Natural killer cell (primary cell): Measurements from ENCODE around the gene ZCCHC17. TPM values are rescaled to one million over a fixed set of nuclear protein-coding genes. Genes with fewer than 3 reads are reported as not detected.

ENCODE experiments used
- ATAC-seq, 3 donors: fragments of 150-1000 bp in 2 of 3; fragments of 200-7000 bp in 1 of 3; cut with Tn5 transposase; 1 replicate in 1 of 3; 2 replicates in 2 of 3; pipeline ENCODE4 v1.10.0; 2021; ENCODE audit warnings: mild to moderate bottlenecking in 2 of 3, moderate library complexity in 2 of 3
- DNase-seq, 2 donors: peaks; one replicate each; pipeline versions ENCODE4 v3.0.0 to v3.0.0-alpha.2; 2013 to 2021; ENCODE audit warnings: mixed read lengths in 1 of 2
- H3K27ac ChIP-seq: one replicate; pipeline ENCODE4 v1.5.1; 2013; ENCODE audit warnings: mild to moderate bottlenecking, low read length
- H3K27me3 ChIP-seq: one replicate; pipeline ENCODE4 v1.6.1; 2013; ENCODE audit warnings: low read length; ENCODE audit not compliant: control insufficient read depth, insufficient read depth
- H3K36me3 ChIP-seq: one replicate; pipeline ENCODE4 v1.6.1; 2013; ENCODE audit warnings: low read length; ENCODE audit not compliant: control insufficient read depth, insufficient read depth
- H3K4me1 ChIP-seq: one replicate; pipeline ENCODE4 v1.6.1; 2013; ENCODE audit warnings: low read length; ENCODE audit not compliant: control insufficient read depth, insufficient read depth
- H3K4me3 ChIP-seq: one replicate; pipeline ENCODE4 v1.5.1; 2013; ENCODE audit warnings: low read length
- H3K9me3 ChIP-seq: one replicate; pipeline ENCODE4 v1.6.1; 2013; ENCODE audit warnings: low read length; ENCODE audit not compliant: control insufficient read depth, insufficient read depth
- H3K27ac Mint-ChIP-seq, 2 donors: one replicate each; pipeline ENCODE4 v1.8.0; 2022; ENCODE audit warnings: mild to moderate bottlenecking in 2 of 2, mixed read lengths in 2 of 2, moderate library complexity in 1 of 2
- H3K27me3 Mint-ChIP-seq, 2 donors: one replicate each; pipeline ENCODE4 v1.8.0; 2022; ENCODE audit warnings: low read depth in 2 of 2, mixed read lengths in 2 of 2
- H3K36me3 Mint-ChIP-seq: one replicate; pipeline ENCODE4 v1.8.0; 2022; ENCODE audit warnings: mixed read lengths
- H3K4me1 Mint-ChIP-seq, 2 donors: one replicate each; pipeline ENCODE4 v1.8.0; 2022; ENCODE audit warnings: mixed read lengths in 2 of 2
- H3K4me3 Mint-ChIP-seq: one replicate; pipeline ENCODE4 v1.8.0; 2022; ENCODE audit warnings: mild to moderate bottlenecking, moderate library complexity, mixed read lengths
- H3K9me3 Mint-ChIP-seq, 2 donors: one replicate each; pipeline ENCODE4 v1.8.0; 2022; ENCODE audit warnings: mixed read lengths in 2 of 2
- WGBS: methylation state at CpG from one replicate; pipeline ENCODE4 v1.1.7; 2013; ENCODE audit warnings: missing lambda C conversion rate; ENCODE audit not compliant: insufficient coverage; 5-methylcytosine and 5-hydroxymethylcytosine counted together
- intact Hi-C: fragments of 100-400 bp; cut with micrococcal nuclease; formaldehyde crosslinking; loops from one replicate; pipeline ENCODE4 v1.14.2; 2022
- total RNA-seq, 4 donors: library from RNA; stranded (reverse); fragments of 120-200 nt in 1 of 4; gene quantifications; one replicate each; pipeline versions ENCODE4 v1.2.3 to v1.2.4, GENCODE V29; 2013 to 2022
- TF ChIP-seq, protein P1 (sequence below): fragments of 200-600 bp; IDR thresholded peaks from one replicate; pipeline ENCODE4 v1.8.0; 2022; ENCODE audit warnings: antibody characterized with exemption

Gene ZCCHC17
- total RNA-seq, 3 donors from 2014 or later (not counting 1 experiment from before 2014, with no cell fraction given) = 24.1 to 31.1 (median 27.8) TPM

DNA sequence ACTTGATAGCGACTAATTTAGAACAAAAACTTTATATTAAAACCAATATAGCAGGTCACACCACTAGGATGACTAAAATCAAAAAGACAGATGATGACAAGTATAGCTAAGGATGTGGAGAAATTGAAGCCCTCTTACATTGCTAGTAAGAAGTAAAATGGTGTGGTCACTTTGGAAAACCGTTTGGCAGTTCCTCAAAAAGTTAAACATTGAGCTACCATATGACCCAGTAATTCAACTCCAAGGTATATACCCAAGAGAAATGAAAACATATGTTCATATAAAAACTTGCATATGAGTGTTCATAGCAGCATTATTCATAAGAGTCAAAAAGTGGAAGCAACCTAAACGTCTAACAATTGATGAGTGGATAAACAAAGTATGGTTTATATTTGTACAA, 103.1 kb downstream of the ZCCHC17 start:
- H3K9me3 Mint-ChIP-seq = no peaks in the 10 kb centered on the region
- intact Hi-C loops = no loop called here
- Histone ChIP-seq H3K27me3 (no peaks in the 10 kb centered on the region), H3K36me3 (no peaks in the 10 kb centered on the region), H3K4me3 (no peak overlapping the region), H3K4me1 (peaks cover 1% of the 10 kb centered on the region), H3K9me3 (no peaks in the 10 kb centered on the region), H3K27ac (no peak overlapping the region)
- H3K27me3 Mint-ChIP-seq = peaks cover 0 to 10% of the 10 kb centered on the region in 2 donors
- ATAC-seq (no peak), DNase-seq (no peak)
- no peaks in the 10 kb centered on the region for H3K36me3 Mint-ChIP-seq
- no peak overlapping the region for H3K27ac Mint-ChIP-seq
- TF ChIP-seq, protein P1, sequence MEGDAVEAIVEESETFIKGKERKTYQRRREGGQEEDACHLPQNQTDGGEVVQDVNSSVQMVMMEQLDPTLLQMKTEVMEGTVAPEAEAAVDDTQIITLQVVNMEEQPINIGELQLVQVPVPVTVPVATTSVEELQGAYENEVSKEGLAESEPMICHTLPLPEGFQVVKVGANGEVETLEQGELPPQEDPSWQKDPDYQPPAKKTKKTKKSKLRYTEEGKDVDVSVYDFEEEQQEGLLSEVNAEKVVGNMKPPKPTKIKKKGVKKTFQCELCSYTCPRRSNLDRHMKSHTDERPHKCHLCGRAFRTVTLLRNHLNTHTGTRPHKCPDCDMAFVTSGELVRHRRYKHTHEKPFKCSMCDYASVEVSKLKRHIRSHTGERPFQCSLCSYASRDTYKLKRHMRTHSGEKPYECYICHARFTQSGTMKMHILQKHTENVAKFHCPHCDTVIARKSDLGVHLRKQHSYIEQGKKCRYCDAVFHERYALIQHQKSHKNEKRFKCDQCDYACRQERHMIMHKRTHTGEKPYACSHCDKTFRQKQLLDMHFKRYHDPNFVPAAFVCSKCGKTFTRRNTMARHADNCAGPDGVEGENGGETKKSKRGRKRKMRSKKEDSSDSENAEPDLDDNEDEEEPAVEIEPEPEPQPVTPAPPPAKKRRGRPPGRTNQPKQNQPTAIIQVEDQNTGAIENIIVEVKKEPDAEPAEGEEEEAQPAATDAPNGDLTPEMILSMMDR = no peak
- no peak overlapping the region for H3K4me3 Mint-ChIP-seq
- WGBS = 20% methylated on average over 1 of the region's 3 CpGs
- H3K4me1 Mint-ChIP-seq = peaks cover 6 to 9% of the 10 kb centered on the region in 2 donors

DNA sequence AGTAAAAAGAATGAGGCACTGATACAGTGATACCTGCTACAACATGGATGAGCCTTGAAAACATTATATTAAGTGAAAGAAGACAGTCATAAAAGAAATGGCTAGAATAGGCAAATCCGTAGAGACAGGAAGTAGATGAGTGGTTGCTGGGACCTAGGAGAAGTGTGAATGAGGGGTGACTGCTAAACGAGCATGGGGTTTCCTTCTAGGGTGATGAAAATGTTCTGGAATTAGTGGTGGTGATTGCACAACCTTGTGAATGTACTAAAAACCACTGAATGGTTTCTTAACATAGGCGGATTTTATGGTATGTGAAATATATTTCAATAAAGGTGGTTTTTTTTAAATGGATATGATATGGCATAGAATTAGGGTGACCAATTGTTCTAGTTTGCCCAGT, 103.6 kb downstream of the ZCCHC17 start:
- intact Hi-C loops = no loop called here
- Histone ChIP-seq H3K4me1 (no peaks in the 10 kb centered on the region), H3K4me3 (no peak overlapping the region), H3K9me3 (no peaks in the 10 kb centered on the region), H3K27me3 (no peaks in the 10 kb centered on the region), H3K27ac (no peak overlapping the region), H3K36me3 (no peaks in the 10 kb centered on the region)
- no peak for ATAC-seq
- TF ChIP-seq, protein P1 = no peak
- H3K36me3 Mint-ChIP-seq = no peaks in the 10 kb centered on the region
- WGBS = 25% methylated on average over 3 of the region's 3 CpGs
- no peak overlapping the region for H3K27ac Mint-ChIP-seq
- no peaks in the 10 kb centered on the region for H3K9me3 Mint-ChIP-seq
- no peak overlapping the region for H3K4me3 Mint-ChIP-seq
- H3K4me1 Mint-ChIP-seq = peaks cover 1 to 5% of the 10 kb centered on the region in 2 donors
- DNase-seq = no peak
- peaks cover 0 to 10% of the 10 kb centered on the region in 2 donors for H3K27me3 Mint-ChIP-seq

DNA sequence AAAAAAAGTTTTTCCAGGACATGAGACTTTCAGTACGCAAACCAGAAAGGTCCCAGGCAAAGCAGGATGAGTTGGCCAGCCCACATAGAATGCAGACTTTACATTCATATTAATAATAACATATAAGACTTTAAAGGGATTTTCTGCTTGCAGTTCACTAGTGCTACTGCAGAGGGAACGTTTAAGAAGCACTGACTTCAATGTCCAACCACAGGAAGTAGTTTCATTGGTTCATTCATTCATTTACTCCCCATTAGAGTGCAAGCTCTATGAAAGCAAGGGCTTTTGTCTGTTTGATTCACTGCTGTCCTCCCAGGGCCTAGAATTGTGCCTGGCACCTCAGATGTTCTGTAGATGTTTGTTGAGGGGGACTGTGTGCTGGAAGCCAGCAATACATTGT, 104.4 kb downstream of the ZCCHC17 start:
- Histone ChIP-seq H3K27ac (no peak overlapping the region), H3K9me3 (no peaks in the 10 kb centered on the region), H3K36me3 (no peaks in the 10 kb centered on the region), H3K4me1 (no peaks in the 10 kb centered on the region), H3K4me3 (no peak overlapping the region), H3K27me3 (no peaks in the 10 kb centered on the region)
- Mint-ChIP-seq H3K4me1 (peaks cover 0 to 5% of the 10 kb centered on the region in 2 donors), H3K27me3 (peaks cover 0 to 10% of the 10 kb centered on the region in 2 donors), H3K36me3 (no peaks in the 10 kb centered on the region), H3K9me3 (no peaks in the 10 kb centered on the region), H3K4me3 (no peak overlapping the region), H3K27ac (no peak overlapping the region)
- TF ChIP-seq, protein P1 = no peak
- 55% methylated on average over 2 of the region's 2 CpGs for WGBS
- ATAC-seq (no peak), DNase-seq (no peak)
- intact Hi-C loops = no loop called here

DNA sequence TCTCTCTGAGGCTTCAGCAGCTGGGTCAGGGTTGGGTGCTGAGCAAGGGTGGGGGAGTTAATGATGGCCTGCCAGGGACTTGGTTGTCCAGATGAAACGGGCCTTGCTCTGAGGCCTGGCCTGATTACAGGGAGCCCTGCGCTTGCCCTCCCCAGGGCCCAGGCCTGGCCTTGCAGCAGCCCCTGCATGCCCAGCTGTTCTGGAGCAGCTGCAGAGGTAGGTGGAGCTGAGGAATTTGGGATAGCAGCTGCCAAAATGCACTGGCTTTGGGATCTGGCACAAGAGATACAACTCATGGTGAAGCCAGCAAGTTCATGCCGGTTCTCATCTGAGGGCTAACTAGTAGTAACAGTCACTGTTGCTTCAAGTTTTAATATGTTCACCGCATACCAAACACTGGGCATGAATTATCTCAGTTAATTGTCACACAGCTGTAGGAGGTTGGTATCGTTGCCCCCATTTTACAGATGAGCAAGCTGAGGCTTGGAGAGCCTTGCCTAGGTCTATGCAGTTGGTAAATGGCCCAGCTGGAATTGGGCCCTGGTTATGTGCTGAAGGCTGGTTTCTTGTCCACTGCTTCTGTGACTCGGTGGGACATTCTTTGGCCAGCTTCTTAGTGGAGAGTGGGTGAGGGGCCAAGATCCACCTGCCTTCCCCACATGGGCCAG, 108.9 kb downstream of the ZCCHC17 start:
- DNase-seq (no peak), ATAC-seq (no peak)
- no peaks in the 10 kb centered on the region for H3K36me3 Mint-ChIP-seq
- H3K27ac Mint-ChIP-seq = no peak overlapping the region
- Histone ChIP-seq H3K4me1 (no peaks in the 10 kb centered on the region), H3K9me3 (no peaks in the 10 kb centered on the region), H3K27me3 (peaks cover under 1% of the 10 kb centered on the region), H3K4me3 (no peak overlapping the region), H3K36me3 (no peaks in the 10 kb centered on the region), H3K27ac (no peak overlapping the region)
- no peaks in the 10 kb centered on the region for H3K4me1 Mint-ChIP-seq
- intact Hi-C loops = no loop called here
- no peaks in the 10 kb centered on the region for H3K9me3 Mint-ChIP-seq
- H3K4me3 Mint-ChIP-seq = no peak overlapping the region
- 94% methylated on average over 6 of the region's 6 CpGs for WGBS
- H3K27me3 Mint-ChIP-seq = peaks cover 20 to 21% of the 10 kb centered on the region in 2 donors
- TF ChIP-seq, protein P1 = no peak
